Neutrophil (primary cell): Measurements from ENCODE around the gene DNAH11.

Experiments
- H3K27ac ChIP-seq: fragments of 200-600 bp; sonication (generic); 2 replicates; pipeline ENCODE4 v1.5.1; 2016; ENCODE audit warnings: mild to moderate bottlenecking, moderate library complexity
- H3K27me3 ChIP-seq: fragments of 200-600 bp; sonication (generic); 2 replicates; pipeline ENCODE4 v1.6.0; 2016; ENCODE audit warnings: mild to moderate bottlenecking
- H3K36me3 ChIP-seq: fragments of 200-600 bp; sonication (generic); 2 replicates; pipeline ENCODE4 v1.5.1; 2017
- H3K4me1 ChIP-seq, 2 experiments: fragments of 200-600 bp in 1 of 2; sonication (generic) in 1 of 2; 1 replicate in 1 of 2; 2 replicates in 1 of 2; pipeline versions ENCODE4 v1.5.1 to v1.6.1; 2013 to 2016; ENCODE audit warnings: low read depth in 1 of 2, low read length in 1 of 2, mild to moderate bottlenecking in 1 of 2, moderate library complexity in 1 of 2; ENCODE audit not compliant: control insufficient read depth in 1 of 2, insufficient read depth in 1 of 2
- H3K4me3 ChIP-seq, 2 experiments: fragments of 200-600 bp in 1 of 2; sonication (generic) in 1 of 2; 1 replicate in 1 of 2; 2 replicates in 1 of 2; pipeline ENCODE4 v1.5.1; 2013 to 2016; ENCODE audit warnings: low read depth in 1 of 2, low read length in 1 of 2, mild to moderate bottlenecking in 1 of 2, moderate library complexity in 1 of 2
- H3K9me3 ChIP-seq: fragments of 200-600 bp; sonication (generic); 2 replicates; pipeline ENCODE4 v1.5.1; 2016
- TF ChIP-seq, protein P1 (sequence below): fragments of 200-600 bp; sonication (generic); IDR thresholded peaks from 2 replicates; pipeline ENCODE4 v1.5.1; 2016; ENCODE audit warnings: antibody characterized with exemption

The DNAH11 gene

DNA sequence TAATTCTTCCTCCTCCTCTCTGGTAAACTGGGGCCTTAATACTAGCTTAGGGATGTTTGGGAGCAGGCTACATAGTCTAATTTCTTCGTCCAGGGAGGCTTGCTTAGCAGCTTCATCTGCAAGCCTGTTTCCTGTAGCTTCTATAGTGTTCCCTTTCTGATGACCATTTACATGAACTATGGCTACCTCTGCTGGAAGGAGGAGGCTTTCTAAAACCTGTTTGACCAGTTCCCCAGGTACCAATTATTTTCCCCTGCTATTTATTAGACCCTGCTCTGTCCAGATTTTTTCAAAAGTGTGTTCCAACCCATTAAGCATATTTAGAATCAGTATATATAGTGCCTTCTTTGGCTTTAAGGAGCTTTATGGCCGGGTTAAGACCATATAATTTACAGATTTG lies 38.8 kb upstream of the DNAH11 start:
- H3K27me3 ChIP-seq, result no peaks in the 10 kb centered on the region
- H3K4me1 ChIP-seq, result no peaks in the 10 kb centered on the region
- H3K36me3 ChIP-seq, result no peaks in the 10 kb centered on the region
- no peak overlapping the region for H3K4me3 ChIP-seq
- TF ChIP-seq, protein P1, sequence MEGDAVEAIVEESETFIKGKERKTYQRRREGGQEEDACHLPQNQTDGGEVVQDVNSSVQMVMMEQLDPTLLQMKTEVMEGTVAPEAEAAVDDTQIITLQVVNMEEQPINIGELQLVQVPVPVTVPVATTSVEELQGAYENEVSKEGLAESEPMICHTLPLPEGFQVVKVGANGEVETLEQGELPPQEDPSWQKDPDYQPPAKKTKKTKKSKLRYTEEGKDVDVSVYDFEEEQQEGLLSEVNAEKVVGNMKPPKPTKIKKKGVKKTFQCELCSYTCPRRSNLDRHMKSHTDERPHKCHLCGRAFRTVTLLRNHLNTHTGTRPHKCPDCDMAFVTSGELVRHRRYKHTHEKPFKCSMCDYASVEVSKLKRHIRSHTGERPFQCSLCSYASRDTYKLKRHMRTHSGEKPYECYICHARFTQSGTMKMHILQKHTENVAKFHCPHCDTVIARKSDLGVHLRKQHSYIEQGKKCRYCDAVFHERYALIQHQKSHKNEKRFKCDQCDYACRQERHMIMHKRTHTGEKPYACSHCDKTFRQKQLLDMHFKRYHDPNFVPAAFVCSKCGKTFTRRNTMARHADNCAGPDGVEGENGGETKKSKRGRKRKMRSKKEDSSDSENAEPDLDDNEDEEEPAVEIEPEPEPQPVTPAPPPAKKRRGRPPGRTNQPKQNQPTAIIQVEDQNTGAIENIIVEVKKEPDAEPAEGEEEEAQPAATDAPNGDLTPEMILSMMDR, result no peak
- no peaks in the 10 kb centered on the region for H3K9me3 ChIP-seq
- no peak overlapping the region for H3K27ac ChIP-seq

DNA sequence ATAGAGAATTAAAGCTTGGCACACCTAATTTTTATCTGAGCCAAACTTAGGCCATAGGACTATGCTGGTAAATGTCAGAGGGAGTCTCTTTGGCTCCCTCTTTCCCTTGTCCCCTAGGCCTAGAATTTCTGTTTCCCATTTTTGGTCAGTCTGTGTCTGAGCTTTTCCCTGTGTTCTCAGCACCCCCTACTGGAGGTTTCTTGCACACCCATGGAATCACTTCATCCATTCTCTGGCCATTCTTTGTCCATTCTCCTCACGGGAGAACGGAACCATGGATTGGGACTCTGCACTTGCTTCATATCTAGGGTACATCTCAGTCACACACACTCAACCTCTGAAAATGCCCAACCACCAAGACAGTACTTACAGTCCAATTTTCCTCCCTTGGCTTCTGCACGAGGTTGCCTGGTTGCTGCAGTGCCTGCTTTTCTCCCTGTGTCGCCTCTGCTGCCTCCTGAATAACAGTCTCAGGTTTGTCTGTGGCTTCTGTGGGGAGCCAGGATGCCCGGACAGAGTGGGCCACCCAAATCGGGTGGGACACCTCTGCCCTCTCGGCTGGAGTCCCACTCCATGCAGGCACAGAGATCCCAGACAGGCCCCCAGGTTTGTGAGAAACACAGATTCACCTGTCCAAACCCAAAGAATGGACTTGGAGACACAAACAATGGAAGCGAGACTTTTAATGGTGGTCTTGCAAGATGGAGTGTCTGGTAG lies 35.1 kb upstream of the DNAH11 start:
- H3K36me3 ChIP-seq, result peaks cover 16% of the 10 kb centered on the region
- no peaks in the 10 kb centered on the region for H3K4me1 ChIP-seq
- no peak overlapping the region for H3K4me3 ChIP-seq
- TF ChIP-seq, protein P1, result peak; percentile 32
- H3K9me3 ChIP-seq, result no peaks in the 10 kb centered on the region
- H3K27me3 ChIP-seq, result no peaks in the 10 kb centered on the region
- H3K27ac ChIP-seq, result no peak overlapping the region

GRCh38 chr7:21508538-21508937 lies 34.3 kb upstream of the DNAH11 start:
- TF ChIP-seq, protein P1, result no peak
- Histone ChIP-seq H3K4me1 (no peaks in the 10 kb centered on the region), H3K27me3 (no peaks in the 10 kb centered on the region), H3K27ac (no peak overlapping the region), H3K9me3 (no peaks in the 10 kb centered on the region), H3K4me3 (no peak overlapping the region), H3K36me3 (peaks cover 16% of the 10 kb centered on the region)

GRCh38 chr7:21514062-21514461 lies 28.8 kb upstream of the DNAH11 start:
- H3K4me1 ChIP-seq, result no peaks in the 10 kb centered on the region
- TF ChIP-seq, protein P1, result no peak
- H3K27ac ChIP-seq, result no peak overlapping the region
- H3K36me3 ChIP-seq, result peaks cover 16% of the 10 kb centered on the region
- no peaks in the 10 kb centered on the region for H3K27me3 ChIP-seq
- no peak overlapping the region for H3K4me3 ChIP-seq
- no peaks in the 10 kb centered on the region for H3K9me3 ChIP-seq

- H3K36me3 ChIP-seq, result no peaks in the 10 kb centered on the region
- H3K27me3 ChIP-seq, result peaks cover 4% of the 10 kb centered on the region
- no peaks in the 10 kb centered on the region for H3K9me3 ChIP-seq
- TF ChIP-seq, protein P1, result no peak
- no peak overlapping the region for H3K27ac ChIP-seq
- no peak overlapping the region for H3K4me3 ChIP-seq
- H3K4me1 ChIP-seq, result no peaks in the 10 kb centered on the region
Measured at GRCh38 chr7:21524680-21525079, 18.2 kb upstream of the DNAH11 start.
